GM18867 (cell line): ENCODE data around the gene SCAANT1.
A peak's percentile ranks its signal among the peaks of the same experiment; 100 is the strongest.

ENCODE experiments used
- ATAC-seq: cut with Tn5 transposase; IDR thresholded peaks from one replicate; pipeline ENCODE4 v1.9.1; 2021; ENCODE audit warnings: mild to moderate bottlenecking, moderate library complexity; ENCODE audit not compliant: unreplicated experiment

The SCAANT1 gene

DNA sequence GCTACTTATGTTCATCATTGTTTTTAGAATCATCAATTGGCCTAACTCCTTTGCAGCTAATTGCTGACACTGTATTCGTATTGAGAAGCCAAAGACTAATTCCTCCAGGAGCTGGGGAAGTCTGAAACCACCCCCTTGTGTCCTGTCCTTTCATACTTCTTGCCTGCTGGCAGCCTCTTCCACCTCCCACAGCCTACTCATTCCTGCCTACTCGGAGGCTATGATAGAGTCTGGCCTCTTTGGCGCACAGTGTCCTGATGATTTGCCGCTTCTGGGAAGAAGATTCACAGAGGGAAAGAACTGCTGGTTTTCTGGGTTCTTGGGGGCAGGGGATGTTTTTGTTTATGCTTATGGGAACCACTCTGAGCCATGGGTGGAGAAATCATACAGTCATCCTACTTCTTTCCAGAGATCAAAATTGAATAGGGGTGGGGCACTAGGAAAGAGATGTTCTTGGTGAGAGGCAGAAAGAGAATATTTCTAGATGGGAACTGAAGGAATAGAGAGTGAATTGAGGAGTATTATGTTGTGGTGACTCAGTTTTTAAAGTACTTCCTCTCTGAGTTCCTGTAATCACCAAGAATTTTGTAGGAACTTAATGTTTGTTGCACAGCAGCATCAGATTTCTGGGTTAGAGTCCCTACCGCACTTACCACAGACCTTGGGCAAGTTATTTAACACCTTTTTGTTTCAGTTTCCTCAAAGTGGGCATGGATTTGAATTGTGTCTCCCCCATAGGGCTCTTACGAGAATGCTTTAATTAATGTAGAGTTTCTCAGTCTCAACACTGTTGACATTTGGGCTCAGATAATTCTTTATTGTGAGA, 22.1 kb upstream of the SCAANT1 start:
- ATAC-seq, result peak; percentile 19

DNA sequence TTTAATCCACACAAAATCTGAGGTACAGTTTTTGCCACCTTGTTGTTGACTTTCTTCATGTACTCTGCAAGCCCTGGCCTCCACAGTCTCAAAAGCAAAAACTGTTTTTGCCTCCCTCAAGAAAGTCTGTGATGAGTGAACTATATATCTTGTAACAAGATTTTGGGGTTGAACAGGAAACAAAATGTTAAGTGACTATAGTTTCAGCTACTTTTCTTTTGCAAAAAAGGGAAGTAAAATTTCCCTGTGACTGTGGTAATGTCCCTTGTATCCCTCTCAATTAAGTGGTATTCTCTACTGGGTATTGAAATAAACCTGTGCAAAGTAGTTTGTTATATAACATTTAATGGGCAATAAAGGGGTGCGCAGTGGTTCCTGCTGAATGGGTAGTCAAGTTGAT, 21.3 kb upstream of the SCAANT1 start:
- peak; percentile 47 for ATAC-seq

DNA sequence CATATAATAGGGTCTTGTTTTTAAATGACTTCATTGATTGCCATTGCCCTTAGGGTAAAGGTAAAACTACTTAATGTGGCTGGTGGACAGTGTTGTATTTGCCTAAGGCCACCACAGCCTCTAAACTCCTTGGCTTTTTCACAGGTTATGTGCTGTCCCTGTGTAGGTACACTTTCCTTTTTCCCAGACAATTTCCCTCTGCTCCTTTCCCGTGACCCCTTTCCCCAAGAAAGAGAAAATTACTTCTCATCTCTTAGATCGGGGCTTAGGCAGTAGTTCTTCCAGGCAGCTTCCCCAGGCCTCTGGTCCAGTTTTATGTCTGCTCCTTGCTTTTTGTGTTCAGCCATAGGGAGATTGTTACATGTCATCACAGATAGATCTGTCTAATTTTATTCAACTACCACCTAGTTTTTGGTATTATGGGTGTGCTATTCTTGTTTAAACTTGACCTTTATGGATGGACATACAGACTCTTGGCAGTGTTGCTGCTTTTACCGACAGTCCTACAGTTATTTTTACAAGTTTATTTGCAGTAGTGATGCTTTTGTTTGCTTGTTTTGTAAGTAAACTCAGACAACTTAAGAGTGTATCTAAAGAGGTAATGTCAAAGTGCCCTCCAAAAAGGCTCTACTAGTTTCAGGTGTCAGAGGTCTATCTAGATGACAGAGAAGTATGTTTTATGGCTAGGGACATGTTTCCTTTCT, 20.5 kb upstream of the SCAANT1 start:
- ATAC-seq, result no peak

DNA sequence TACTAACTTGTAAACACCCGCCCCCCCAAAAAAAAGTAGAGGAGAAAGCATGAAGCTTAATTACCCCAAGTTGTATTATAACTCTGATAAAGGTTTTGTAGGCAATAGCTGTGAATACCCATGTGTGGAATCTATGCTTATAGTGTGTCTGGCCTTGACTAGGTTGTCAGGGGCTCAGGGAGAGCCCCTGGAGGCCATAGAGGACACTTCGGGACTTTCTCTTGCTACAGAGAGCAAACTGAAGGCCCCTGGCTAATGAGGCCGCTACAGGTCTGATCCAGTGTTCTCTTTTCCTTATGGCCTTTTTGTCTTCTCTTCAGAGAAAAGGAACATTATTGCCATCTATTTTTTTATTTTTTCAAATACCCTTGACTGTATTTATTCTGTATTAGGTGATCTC, 19.1 kb upstream of the SCAANT1 start:
- ATAC-seq, result no peak

DNA sequence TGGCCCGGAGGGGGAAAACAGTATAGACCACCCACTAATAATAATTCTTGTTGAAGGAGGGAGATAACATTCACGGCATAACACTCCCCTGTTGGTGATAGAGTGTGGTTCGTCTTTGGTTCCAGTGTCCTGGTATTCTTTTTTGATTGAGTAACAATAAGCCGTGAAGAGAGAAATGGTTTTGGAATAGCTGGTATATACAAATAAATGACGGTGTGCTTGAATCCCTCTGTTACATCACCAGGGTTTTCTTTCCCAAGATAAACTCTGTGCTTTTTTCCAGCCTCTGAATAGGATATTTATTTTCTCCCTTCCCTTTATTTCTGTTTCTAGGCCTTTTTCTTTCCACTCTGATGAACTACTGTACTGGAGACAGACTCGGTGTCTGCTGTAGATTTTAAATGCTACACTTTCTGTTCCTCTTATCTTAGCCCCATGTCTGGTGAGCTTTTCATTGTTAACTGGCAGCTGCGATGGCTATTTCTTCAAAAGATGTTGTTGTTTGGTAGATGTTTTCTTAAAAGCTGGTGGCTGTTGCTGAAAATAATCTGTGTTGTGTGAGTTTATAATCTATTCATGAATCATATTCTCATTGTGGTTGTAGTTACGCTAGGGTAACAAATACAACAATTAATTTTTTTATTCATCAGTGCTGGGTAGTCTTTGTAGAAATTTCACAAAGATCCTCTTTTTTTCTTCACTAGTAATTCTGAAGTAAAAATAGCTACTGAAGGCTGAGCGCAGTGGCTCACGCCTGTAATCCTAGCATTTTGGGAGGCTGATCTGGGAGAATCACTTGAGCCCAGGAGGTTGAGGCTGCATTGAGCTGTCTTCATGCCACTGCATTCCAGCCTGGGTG, 15.5 kb upstream of the SCAANT1 start:
- ATAC-seq, result peak; percentile 78

DNA sequence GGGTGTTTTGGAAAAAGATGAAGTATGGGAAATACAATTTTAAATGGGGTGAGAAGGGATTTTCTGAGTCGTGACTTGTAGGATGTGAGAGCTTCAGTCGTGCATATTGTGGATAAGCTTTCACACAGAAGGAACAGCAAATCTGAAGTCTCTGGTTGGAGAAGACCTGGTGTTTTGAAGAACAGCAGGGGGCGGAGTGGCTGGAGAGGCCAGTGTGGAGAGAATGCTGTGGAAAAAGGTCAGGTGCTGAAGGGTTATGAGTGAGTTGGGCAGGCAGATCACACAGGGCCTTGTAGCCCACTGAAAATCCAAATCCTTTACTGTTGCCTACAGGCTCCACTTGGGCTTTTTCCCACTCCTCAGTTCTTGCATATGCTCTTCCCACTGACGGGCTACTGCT, 14.1 kb upstream of the SCAANT1 start:
- no peak for ATAC-seq

DNA sequence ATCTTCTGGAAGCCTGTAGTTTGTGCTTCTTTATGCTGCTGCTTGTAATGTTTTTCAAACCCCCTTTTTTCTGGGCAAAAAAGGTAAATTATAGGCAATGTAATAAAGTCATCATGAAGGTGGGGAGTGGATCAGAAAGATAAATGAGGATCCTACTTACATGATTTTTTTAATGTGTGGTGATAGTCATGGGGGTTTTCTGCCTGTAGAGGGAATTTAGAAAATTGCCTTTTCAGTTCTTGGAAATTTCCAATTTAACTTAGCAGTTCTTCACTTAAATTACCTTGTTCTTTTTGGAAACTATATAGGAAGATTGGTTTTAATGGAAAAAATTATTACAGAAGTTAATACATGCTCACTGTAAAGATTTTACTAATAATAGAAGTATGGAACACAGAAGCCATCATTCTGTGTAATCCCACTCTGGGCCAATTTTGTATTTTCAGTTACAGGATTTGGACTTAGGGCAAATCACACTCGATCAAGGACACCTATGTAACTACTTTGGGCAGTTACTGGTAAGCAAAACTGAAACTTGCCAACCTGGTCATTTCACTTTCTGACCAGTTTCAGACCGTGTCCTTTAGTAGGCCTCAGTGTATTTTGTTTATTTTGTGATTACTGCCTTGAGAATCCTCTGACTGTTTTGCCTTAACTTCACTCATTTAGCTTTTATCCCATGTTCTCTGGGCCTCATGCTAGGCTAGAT, 10.5 kb upstream of the SCAANT1 start:
- ATAC-seq, result peak; percentile 37

DNA sequence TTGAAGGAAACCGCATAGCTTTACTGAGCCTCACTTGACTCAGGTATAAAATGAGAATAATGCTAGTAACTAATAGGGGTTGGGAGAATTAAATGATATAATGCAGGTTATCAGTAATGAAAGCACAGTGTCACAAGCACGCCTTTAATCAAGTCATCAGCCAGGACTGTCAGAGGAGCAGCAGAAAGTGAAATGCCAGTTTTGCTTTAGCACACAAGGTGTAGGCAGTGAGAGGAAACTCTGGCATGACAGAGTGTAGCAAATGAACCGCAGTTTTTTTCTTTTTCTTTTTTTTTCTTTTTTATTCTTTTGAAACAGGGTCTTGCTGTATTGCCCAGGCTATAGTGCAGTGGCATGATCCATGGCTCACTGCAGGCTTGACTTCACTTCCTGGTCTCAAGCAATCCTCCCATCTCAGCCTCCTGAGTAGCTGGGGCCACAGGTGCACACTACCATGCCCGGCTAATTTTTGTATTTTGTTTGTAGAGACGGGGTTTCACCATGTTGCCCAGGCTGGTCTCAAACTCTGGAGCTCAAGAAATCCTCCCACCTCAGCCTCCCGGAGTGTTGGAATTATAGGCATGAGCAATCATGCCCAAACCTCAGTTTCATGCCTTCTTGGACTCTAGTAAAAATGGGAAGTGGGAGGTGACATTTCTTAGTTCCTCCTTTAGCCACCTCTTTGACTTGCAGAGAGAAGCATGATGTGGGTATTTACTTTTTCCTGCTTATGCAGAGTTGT, 9.7 kb upstream of the SCAANT1 start:
- peak; percentile 81 for ATAC-seq

DNA sequence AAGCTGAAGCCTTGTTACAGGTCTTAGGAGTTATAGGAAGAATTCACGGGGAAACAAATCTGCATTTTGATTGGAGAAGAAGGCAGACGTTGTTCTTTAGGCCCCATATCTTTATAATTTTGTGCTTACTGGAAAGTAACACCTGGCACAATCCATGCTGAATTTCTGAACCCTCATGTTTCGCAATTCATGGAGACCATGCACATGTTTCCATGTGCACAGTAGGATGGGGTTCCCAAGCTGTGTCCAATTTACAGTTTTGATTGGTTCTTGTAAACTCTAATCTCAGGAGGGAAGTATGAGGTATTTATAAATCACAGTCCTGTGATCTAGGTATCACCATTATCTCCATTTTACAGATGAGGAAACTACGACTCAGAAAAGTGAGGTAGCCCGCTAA, 7.8 kb upstream of the SCAANT1 start:
- no peak for ATAC-seq

DNA sequence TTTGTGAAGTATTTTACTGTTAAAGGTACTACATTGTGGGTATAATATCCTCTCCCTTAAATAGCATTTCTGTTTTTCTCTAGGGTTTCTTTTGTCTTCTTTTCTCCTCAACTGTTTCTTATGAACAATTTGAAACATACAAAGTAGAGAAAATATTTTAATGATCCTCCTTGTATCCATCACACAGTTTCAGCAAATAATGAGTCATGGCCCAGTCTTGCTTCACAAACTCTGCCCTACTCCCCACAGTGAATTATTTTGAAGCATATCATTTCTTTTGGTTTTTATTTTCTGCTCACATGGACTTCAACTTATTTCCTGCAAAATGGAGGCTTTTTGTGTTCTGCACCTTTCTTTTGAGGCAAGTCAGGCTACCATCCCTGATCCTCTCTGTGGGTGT, 6.1 kb upstream of the SCAANT1 start:
- ATAC-seq, result no peak

DNA sequence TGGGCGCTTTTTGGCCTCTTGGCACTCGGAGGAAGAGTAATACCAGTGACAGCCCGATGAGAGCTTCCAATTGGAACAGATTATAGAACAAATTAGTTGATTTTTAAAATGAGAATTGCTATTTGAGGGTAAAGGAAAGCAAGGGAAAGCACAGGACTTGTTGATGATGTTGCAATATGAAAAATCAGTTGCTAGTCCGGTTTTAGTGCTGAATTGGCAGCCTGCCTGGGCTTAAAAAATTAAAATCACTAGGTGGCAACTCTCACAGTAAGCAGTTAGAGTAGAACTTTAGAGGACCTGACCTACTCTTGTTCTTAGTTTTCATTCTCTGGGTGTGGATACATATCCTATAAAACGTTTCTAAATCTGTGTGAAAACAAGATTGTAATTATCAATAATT, 2.1 kb upstream of the SCAANT1 start:
- no peak for ATAC-seq

DNA sequence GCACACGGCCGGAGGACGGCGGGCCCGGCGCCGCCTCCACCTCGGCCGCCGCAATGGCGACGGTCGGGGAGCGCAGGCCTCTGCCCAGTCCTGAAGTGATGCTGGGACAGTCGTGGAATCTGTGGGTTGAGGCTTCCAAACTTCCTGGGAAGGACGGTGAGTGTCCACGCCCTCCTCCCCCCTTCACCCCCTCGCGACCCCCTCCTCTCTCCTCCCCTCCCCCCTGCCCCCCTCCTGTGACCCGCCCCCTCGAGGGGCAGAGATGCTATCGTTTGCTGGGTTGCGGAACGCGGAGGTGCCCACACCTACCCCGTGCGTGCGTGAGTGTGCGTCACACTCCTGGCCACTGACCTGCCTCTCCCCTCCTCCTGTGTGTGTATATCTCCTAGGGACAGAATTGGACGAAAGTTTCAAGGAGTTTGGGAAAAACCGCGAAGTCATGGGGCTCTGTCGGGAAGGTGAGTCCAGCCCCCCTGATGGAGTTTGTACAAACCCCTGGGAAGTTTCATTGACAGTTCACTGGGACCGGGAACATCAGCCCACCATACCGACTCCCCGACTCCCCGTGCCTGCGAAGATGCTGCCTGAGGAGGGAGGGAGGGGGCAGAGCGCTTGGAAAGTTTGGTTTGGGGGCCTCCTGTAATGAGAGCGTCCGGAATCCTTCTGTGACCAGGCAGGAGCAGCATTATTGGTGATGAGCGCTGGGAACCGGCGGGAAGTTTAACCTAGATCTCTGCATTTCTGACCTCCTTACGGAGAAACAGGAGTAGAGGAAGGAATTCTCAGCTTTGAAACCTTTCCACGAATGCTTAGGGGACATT, 795 bp upstream of the SCAANT1 start:
- ATAC-seq, result peak; percentile 22

DNA sequence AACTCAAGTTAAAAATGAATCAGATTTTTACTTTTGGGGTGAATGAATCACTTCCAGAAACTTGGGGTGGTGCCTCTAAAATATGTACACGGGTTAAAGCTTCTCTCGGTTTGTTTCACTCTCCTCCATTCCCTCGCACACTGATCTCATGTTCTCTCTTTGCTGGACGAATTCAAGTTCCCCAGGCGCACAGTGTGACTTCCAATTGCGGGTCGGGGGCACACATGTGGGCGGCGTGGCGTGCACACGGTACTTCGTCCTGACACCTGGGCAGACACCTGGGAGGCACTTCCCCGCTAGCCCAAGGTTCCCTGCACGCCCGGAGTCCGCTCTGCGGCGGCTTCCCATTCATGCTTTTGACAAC, 692 bp downstream of the SCAANT1 start:
- no peak for ATAC-seq

DNA sequence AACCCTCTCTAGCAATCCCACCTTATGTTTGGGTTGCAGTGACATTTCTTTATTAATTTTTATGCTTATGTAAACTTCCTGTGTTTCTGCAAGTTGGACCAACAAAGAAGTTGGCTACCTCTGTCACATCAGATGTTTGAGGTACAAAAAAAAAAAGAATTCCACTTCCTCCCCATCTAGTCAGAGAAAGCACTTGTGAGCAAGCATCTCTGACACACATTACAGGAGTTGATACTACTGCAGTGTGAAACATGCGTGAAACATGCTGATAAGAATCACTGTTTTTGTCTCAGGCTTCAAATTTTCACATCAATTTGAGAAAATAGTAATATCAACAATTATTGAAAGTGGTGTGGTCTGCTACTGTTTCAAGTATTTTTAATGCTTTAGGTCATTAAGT, 1.3 kb downstream of the SCAANT1 start:
- no peak for ATAC-seq

DNA sequence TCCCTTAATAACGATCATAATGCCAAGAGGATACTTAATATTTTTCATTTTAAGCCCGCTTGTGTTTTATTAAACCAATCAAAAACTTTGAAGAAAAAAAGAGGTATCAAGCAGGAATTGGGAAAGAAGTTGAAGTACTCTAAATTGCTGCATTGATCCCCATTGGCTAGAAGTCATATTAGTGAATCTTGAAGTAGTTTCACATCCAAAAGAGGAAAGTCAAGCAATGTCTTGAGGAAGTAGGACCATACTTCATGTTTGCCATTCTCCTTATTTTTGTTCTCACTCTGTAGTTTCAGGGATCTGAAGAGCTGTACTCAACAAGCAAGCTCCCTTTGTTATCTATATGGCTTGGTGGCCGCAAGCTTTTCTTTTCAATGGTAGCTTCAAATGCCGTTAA, 2.2 kb downstream of the SCAANT1 start:
- ATAC-seq, result no peak

DNA sequence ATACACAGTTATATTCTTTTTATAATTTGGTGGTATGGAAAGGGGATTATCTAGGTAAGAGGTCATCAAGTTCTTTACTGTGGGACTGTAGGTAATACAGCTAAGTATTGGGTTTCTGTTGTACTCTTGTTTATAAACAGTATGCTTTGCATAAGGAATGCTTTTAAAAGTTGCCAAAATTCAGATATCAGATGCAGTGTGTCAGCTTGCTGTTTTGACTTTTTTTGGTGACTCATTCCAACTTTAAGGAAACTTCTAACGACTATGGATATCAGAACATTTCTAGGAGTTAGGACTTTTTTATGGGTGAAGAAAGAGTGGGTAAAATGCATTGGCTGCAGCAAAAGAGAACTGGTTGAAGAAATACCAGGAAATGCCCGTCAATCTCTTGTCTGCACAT, 2.8 kb downstream of the SCAANT1 start:
- no peak for ATAC-seq

DNA sequence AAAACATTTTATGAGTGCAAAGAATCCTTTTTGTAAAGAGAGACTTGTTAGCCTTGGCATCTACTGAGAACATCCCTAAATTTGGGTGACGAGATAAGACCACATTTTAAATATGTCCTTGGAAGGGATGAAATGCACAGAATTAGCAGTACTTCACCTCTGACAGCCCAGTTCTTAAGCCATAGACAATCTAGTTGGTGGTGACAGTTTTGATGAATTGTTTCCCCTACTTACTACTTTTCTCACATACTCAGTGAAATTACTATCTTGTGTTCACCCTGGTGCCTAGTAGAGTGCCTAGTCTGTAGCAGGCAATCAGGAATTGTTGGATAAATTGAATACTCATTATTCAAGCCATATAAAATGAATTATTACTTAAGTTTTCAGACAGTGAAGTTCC, 3.4 kb downstream of the SCAANT1 start:
- no peak for ATAC-seq

DNA sequence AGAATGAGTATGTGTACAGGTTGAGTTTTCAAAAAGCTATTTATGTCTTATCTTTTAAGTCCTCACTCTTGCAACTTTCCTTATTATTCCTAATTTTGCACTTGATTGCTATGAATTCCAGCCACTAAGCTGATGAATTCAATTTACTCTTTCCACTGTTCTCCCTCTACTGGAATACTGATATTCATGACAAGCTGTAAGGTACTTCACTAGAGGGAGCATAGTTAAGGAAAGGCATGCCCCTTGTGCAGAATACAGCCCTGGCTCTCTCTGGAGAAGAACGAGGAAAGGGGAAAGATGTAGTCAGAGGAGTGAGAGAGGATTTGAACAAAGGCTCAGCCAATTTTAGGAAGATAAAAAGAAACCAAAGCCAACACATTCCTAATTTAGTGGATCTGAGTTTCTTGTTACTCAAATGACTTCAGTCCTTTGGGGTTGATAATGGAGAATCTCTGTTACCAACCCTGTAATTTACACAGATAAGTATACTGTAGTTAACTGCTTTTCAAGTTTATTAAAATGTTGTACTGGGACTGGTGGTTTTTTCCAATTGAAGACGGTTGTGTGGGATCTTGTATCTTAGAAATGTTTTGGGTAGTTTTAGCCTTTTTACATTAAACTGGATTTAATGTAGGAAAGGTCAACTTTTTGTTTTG, 4.0 kb downstream of the SCAANT1 start:
- no peak for ATAC-seq
